ENCODE results near the gene IL4I1. TPM values are rescaled to one million over a fixed set of nuclear protein-coding genes. Genes with fewer than 3 reads are reported as not detected.
A peak's percentile ranks its signal among the peaks of the same experiment; 100 is the strongest.

IL4I1 gene
- total and polyA plus RNA-seq, 2 of the 4 experiments (the other 2 are of a cell fraction): 0.31 to 0.36 TPM

- TF ChIP-seq ELK1 (IDR thresholded peaks at IDR 0.05; ENCODE audit: borderline replicate concordance, low read depth, low read length): 0 out of 2 replicates have a peak, but pooled peaks have one; percentile 58
Measured at GRCh38 chr19:49877020-49877878, 19.4 kb downstream of the IL4I1 start, which contains the start of the genes AKT1S1 and TBC1D17 (continued).
